Measurements from ENCODE around the gene SAMD14. TPM values are rescaled to one million over a fixed set of nuclear protein-coding genes. Genes with fewer than 3 reads are reported as not detected.

SAMD14 gene
- total RNA-seq, 1 donor from 2014 or later: 1.0 TPM

DNA sequence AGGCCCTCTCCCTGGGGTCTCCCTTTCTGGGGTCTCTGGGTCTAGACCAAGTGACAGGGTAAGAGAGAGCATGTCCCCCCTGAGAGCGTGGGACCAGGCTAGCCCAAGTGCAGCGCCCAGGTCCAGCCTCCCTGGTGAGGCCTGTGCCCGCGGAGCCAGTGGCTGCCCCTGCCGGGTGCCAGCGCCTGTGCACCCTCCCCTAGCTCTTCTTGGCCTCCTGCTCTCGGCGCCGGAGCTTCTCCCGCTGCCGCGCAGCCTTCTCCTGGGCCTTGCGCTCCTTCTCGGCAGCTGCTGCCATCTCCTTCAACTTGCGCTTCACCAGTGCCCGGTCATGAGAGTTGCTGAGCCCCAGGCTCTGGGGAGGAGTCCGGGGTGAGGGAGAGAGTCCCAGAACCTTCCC, 17.3 kb downstream of the SAMD14 start:
- DNase-seq: no peak

- DNase-seq: peak; percentile 63
Measured at GRCh38 chr17:50111673-50112655, 18.0 kb downstream of the SAMD14 start.

GRCh38 chr17:50110591-50111349, 19.2 kb downstream of the SAMD14 start:
- DNase-seq: no peak

DNA sequence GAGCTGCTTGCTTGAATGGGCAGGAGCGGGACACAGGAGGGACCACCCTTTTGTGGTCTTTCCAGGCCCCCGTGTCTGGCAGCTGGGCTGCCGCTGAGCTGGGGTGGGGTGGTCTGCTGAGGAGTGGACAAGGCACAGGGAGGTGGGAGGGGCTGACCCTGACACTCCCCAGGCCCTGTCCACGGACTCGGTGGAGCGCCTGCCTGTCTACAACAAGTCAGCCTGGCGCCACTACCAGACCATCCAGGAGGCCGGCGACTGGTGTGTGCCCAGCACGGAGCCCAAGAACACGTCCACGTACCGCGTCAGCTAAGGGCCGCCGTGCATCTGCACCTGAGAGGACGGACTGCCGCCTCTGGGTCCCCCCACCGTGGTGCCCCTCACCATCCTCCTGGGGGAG, 20.2 kb downstream of the SAMD14 start:
- no peak for DNase-seq

- DNase-seq: no peak
Measured at GRCh38 chr17:50109207-50109606, 20.8 kb downstream of the SAMD14 start.

DNA sequence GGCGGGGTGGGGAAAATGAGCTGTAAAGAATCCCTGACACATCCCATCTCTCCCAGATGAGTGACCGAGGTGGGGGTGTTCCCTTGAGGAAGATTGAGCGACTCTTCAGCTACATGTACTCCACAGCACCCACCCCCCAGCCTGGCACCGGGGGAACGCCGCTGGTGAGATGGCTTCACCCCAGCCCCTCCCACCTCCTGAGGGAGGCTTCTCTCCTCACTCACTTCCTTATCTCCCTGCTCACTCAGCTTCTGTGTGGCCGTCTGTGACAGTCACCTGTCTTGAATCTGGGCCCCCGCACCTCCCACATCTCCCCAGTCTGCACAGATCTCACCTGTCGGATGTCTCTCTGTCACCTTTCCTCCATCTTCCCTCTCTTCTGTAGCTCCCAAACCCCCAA, 21.4 kb downstream of the SAMD14 start:
- no peak for DNase-seq

- DNase-seq: no peak
Measured at GRCh38 chr17:50107790-50108414, 22.1 kb downstream of the SAMD14 start.

DNA sequence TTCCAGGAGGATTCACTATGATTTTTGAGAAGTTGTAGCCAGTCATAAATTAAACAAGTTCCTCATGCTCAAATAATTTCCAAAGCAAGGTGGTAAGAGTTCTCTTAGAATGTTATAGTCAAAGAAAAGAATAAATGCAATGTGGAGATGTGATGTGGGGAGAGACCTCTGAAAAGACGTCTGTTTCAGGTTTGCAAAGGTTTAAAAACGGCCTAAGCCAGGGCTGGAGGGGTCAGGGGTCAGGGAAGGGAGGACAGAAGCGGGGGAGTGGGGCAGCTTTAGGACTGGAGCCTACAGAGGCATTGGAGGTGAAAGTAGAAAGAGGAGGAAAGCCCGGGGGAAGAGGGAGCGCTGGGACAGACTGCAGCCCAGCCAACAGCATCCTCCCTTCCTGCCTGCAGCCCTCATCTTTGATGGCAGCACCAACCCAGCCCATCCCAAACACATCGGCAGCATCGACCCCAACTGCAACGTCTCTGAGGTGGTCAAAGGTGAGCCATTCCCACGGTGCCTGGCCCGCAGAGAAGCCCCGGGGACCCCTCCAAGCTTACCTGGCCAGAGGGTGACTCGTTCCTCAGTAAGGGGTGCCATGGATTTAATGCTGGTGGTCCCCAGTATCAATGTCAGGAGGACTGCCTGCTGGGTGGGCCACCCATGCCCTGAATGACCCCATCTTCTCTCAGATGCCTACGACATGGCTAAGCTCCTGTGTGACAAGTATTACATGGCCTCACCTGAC, 23.4 kb downstream of the SAMD14 start:
- no peak for DNase-seq

DNA sequence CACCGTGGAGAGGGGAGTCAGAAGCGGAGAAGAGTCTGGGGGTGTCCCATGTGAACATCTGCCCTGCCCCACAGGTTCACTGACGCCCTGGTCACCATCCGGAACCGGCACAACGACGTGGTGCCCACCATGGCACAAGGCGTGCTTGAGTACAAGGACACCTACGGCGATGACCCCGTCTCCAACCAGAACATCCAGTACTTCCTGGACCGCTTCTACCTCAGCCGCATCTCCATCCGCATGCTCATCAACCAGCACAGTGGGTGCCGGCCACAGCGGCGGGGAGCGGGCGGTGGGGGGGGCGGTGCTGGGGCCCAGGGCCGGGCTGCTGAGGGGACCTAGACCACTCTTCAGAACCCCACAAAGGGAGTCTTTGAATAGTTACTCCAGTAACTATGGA, 24.1 kb downstream of the SAMD14 start:
- no peak for DNase-seq

- DNase-seq: no peak
Measured at GRCh38 chr17:50103941-50104340, 26.0 kb downstream of the SAMD14 start.

DNA sequence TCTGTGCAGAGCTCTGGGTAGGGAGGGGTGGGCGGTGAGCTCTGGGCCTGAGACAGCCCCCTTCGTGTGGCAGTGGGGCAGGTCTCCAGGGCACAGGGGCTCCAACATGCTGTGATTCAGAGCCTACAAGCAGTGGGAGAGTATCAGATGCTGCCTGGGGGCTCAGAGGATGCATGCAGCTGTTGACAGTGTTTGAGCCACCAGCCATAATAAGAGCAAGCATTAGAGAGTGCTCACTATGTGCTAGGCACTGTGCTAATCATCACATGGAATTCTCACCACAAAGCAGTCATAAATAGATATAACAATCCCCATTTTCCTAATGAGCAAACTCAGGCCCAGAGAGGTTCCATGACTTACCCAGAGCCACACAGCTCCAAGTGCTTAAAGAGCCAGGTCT, 26.7 kb downstream of the SAMD14 start:
- DNase-seq: no peak

- peak; percentile 73 for DNase-seq
Measured at GRCh38 chr17:50102164-50102991, 27.6 kb downstream of the SAMD14 start.

DNA sequence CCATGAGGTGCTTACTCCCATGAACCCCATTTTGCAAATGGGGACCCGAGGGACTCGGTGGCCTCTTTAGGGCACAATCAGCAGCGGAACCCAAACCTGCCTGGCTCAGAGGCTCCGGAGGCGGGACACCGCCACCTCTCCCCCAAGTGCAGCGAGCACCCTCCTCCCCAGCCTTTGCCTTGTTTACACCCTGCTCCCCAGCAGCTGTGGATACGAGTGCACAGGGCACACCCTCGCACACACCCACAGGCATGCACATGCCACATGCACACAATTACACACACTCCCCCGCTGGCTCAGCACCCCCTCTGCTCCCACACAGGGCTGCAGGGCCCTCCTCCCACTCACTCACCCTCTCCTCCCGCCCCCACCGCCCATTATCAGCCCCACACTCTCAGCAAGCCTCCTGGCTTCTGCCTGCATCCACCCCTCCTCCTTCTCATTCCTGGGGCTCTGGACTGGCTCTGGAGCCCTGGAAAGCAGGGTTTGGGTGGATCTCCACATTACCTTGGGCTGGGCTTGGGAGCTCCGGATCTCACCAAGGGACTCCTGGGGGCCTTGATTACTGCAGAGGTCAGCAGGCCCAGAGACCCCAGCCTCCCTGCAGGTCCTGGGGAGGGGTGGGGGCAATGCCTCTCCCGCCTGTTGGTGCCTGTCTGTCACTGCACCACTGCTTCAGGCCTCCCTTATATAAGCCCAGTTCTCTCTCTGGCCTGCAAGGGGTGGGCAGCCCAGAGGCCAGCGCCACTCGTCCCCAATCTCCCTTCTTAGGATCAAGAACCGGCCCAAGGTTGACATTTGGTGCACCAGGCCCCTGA, 28.4 kb downstream of the SAMD14 start:
- DNase-seq: peak; percentile 80

DNA sequence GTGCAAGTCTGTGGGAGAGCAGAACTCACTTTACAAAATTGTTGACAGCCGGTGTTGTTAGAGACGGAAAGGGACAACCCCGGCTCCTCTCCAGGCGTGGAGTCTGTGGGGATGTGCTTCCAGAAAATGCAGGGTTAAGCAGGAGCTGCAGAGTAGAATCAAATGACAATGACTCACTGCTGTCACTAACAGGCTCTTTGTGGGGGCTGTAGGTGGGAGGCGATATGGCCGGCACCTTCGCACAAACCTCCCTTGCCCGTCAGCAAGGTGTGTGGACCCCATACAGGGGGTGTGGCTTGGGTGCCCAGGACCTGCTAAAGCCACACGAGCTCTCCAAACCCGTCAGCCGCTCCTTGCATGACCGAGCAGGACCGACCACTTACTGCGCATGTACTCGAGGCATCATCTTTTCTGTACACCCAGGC, 29.0 kb downstream of the SAMD14 start:
- peak; percentile 40 for DNase-seq

- no peak for DNase-seq
Measured at GRCh38 chr17:50100480-50100883, 29.5 kb downstream of the SAMD14 start.

GRCh38 chr17:50099003-50099402, 31.0 kb downstream of the SAMD14 start:
- no peak for DNase-seq

DNA sequence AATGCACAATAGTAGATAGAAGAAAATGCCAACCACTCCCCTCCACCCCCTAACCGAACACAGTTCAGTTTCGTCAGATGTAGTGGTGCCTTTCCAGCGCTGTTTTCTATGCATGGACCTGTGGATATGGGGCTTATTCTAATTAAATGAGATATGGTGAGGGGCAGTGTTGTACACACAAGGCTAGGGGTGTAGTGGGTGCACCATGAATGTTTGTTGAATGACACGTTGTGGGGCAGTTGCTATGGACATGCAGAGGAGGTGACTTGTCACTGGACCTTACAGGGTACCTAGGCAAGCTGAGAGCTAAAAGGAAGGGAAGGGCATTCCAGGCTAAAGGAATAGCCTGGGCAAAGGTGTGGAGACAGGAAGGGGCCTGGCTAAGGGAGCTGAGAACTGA, 31.4 kb downstream of the SAMD14 start:
- no peak for DNase-seq

DNA sequence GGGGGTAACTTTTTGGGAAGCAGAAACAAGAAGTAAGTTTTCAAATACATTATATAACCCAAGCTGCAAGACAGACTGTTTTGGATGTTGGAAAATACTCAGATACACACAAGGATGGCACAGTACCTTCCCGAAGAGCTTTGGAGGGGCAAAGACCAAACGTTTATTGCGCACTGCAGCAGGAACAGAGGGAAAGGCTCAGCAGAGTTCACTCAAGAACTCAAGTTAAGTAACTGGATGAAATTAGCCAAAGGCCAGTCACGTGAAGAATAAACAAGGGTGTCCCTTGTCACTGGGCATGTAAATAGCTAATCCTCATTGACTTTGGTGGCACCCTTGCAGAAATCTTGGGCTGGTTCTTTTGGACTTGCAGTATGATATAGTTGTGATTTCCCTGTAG, 32.0 kb downstream of the SAMD14 start:
- no peak for DNase-seq

GRCh38 chr17:50097455-50097854, 32.5 kb downstream of the SAMD14 start:
- no peak for DNase-seq

GRCh38 chr17:50096758-50097157, 33.2 kb downstream of the SAMD14 start:
- DNase-seq: no peak
